SH-SY5Y (cell line): ENCODE data around the gene ZSCAN5B.

Source experiments
- GATA2 ChIP-seq: IDR thresholded peaks from 2 replicates; pipeline ENCODE4 v1.6.1; 2011; ENCODE audit warnings: mild to moderate bottlenecking, low read depth, low read length
- GATA3 ChIP-seq: IDR thresholded peaks from 2 replicates; pipeline ENCODE4 v1.6.1; 2011; ENCODE audit warnings: low read depth, mild to moderate bottlenecking, low read length, moderate library complexity

The ZSCAN5B gene

GRCh38 chr19:56153507-56153906 is 44.1 kb downstream of the ZSCAN5B start:
- no peak for TF ChIP-seq GATA2
- no peak for TF ChIP-seq GATA3

- TF ChIP-seq GATA2 (no peak), GATA3 (no peak)
These were observed 44.9 kb downstream of the ZSCAN5B start for GRCh38 chr19:56152644-56153043.

- no peak for TF ChIP-seq GATA2
- no peak for TF ChIP-seq GATA3
These were observed 47.2 kb downstream of the ZSCAN5B start for GRCh38 chr19:56150358-56150757.

- no peak for TF ChIP-seq GATA2
These were observed 47.9 kb downstream of the ZSCAN5B start for GRCh38 chr19:56149656-56150038.

- no peak for TF ChIP-seq GATA3
- no peak for TF ChIP-seq GATA2
These were observed 49.5 kb downstream of the ZSCAN5B start for GRCh38 chr19:56148096-56148495.

GRCh38 chr19:56147307-56147706 is 50.3 kb downstream of the ZSCAN5B start:
- TF ChIP-seq GATA3 (no peak), GATA2 (no peak)

- no peak for TF ChIP-seq GATA2
- TF ChIP-seq GATA3 = no peak
These were observed 50.7 kb downstream of the ZSCAN5B start for GRCh38 chr19:56146904-56147303.

- no peak for TF ChIP-seq GATA2
- no peak for TF ChIP-seq GATA3
These were observed 51.9 kb downstream of the ZSCAN5B start for GRCh38 chr19:56145698-56146097.

GRCh38 chr19:56144831-56145230 is 52.8 kb downstream of the ZSCAN5B start:
- no peak for TF ChIP-seq GATA3
- no peak for TF ChIP-seq GATA2

GRCh38 chr19:56144376-56144775 is 53.2 kb downstream of the ZSCAN5B start:
- no peak for TF ChIP-seq GATA3
- TF ChIP-seq GATA2 = no peak

GRCh38 chr19:56142897-56143434 is 54.6 kb downstream of the ZSCAN5B start:
- TF ChIP-seq GATA2 (no peak), GATA3 (no peak)

- no peak for TF ChIP-seq GATA3
- no peak for TF ChIP-seq GATA2
These were observed 55.3 kb downstream of the ZSCAN5B start for GRCh38 chr19:56142087-56142787.

GRCh38 chr19:56141417-56141993 is 56.1 kb downstream of the ZSCAN5B start:
- TF ChIP-seq GATA2 = peak; percentile 47
- TF ChIP-seq GATA3 = no peak

- no peak for TF ChIP-seq GATA3
- no peak for TF ChIP-seq GATA2
These were observed 56.8 kb downstream of the ZSCAN5B start, which contains the start of gene ZNF444 for GRCh38 chr19:56140583-56141416. TSS of gene ZNF444 (plus strand) at chr19:56141287. CDS start at chr19:56146912, 5,625 bp downstream.
